Subcutaneous abdominal adipose tissue (tissue), 5 donors: ENCODE data around the gene COPG2.
"Not testable (repeated sequence)": the region's sequence is repeated elsewhere in the genome, so short reads cannot be mapped to it uniquely, and the experiment has no call there.

Experiments
- H3K27ac ChIP-seq: one replicate; pipeline ENCODE4 v1.7.0; 2013; ENCODE audit warnings: low read depth, mild to moderate bottlenecking, inconsistent platforms, low read length, moderate library complexity
- H3K27me3 ChIP-seq, 5 donors: one replicate each; pipeline ENCODE4 v1.7.0; 2013; ENCODE audit warnings: low read length in 5 of 5, inconsistent platforms in 1 of 5; ENCODE audit not compliant: control insufficient read depth in 5 of 5, insufficient read depth in 4 of 5
- H3K36me3 ChIP-seq, 5 donors: one replicate each; pipeline ENCODE4 v1.7.0; 2013; ENCODE audit warnings: low read length in 5 of 5; ENCODE audit not compliant: control insufficient read depth in 5 of 5, insufficient read depth in 5 of 5
- H3K4me1 ChIP-seq, 5 donors: one replicate each; pipeline ENCODE4 v1.7.0; 2013; ENCODE audit warnings: low read length in 5 of 5, mild to moderate bottlenecking in 3 of 5, moderate library complexity in 1 of 5; ENCODE audit not compliant: control insufficient read depth in 5 of 5, insufficient read depth in 5 of 5
- H3K4me3 ChIP-seq, 5 donors: one replicate each; pipeline ENCODE4 v1.7.0; 2013; ENCODE audit warnings: low read length in 5 of 5, low read depth in 1 of 5
- H3K9ac ChIP-seq, 5 donors: one replicate each; pipeline ENCODE4 v1.7.0; 2013; ENCODE audit warnings: low read length in 5 of 5, mild to moderate bottlenecking in 4 of 5, moderate library complexity in 3 of 5
- H3K9me3 ChIP-seq, 5 donors: one replicate each; pipeline ENCODE4 v1.7.0; 2013; ENCODE audit warnings: low read length in 5 of 5; ENCODE audit not compliant: control insufficient read depth in 5 of 5
- donor health status: healthy.
- donor health status: healthy.
- donor health status: healthy.
- donor health status: healthy.
- donor health status: healthy.

Gene COPG2

GRCh38 chr7:130543487-130544010 lies 125.0 kb downstream of the COPG2 start:
- Histone ChIP-seq H3K27me3 (no peaks in the 10 kb centered on the region), H3K9ac (no peak overlapping the region), H3K36me3 (peaks cover 34 to 60% (median 47%) of the 10 kb centered on the region in 5 donors), H3K4me1 (peaks cover 0 to 5% (median 0%) of the 10 kb centered on the region in 5 donors), H3K9me3 (no peaks in the 10 kb centered on the region), H3K27ac (no peak overlapping the region), H3K4me3 (no peak overlapping the region)

GRCh38 chr7:130542297-130542696 lies 126.3 kb downstream of the COPG2 start:
- not testable (repeated sequence) for H3K9ac ChIP-seq, H3K4me1 ChIP-seq, H3K27ac ChIP-seq, H3K9me3 ChIP-seq, H3K27me3 ChIP-seq, H3K4me3 ChIP-seq
- H3K36me3 ChIP-seq = peaks cover 23 to 58% (median 41%) of the 10 kb centered on the region in 5 donors

- H3K27ac ChIP-seq, H3K27me3 ChIP-seq: not testable (repeated sequence)
Measured at GRCh38 chr7:130541287-130541686, 127.3 kb downstream of the COPG2 start.

GRCh38 chr7:130537894-130538293 lies 130.7 kb downstream of the COPG2 start:
- H3K9me3 ChIP-seq, H3K9ac ChIP-seq, H3K4me1 ChIP-seq, H3K27ac ChIP-seq, H3K27me3 ChIP-seq, H3K4me3 ChIP-seq: not testable (repeated sequence)
- peaks cover 0 to 64% (median 41%) of the 10 kb centered on the region in 5 donors for H3K36me3 ChIP-seq

More at GRCh38 chr7:130541287-130541686, 127.3 kb downstream of the COPG2 start:
- not testable (repeated sequence) for H3K4me1 ChIP-seq, H3K9me3 ChIP-seq, H3K4me3 ChIP-seq, H3K9ac ChIP-seq
- H3K36me3 ChIP-seq = peaks cover 17 to 56% (median 39%) of the 10 kb centered on the region in 5 donors

GRCh38 chr7:130529417-130529816 lies 139.1 kb downstream of the COPG2 start:
- Histone ChIP-seq H3K9me3 (no peaks in the 10 kb centered on the region), H3K9ac (no peak overlapping the region), H3K4me1 (peaks cover 0 to 10% (median 6%) of the 10 kb centered on the region in 5 donors), H3K27ac (no peak overlapping the region), H3K36me3 (peaks cover 0 to 61% (median 49%) of the 10 kb centered on the region in 5 donors), H3K27me3 (no peaks in the 10 kb centered on the region), H3K4me3 (no peak overlapping the region)

GRCh38 chr7:130527752-130528355 lies 140.7 kb downstream of the COPG2 start:
- not testable (repeated sequence) for H3K27ac ChIP-seq, H3K4me1 ChIP-seq, H3K27me3 ChIP-seq, H3K9ac ChIP-seq, H3K4me3 ChIP-seq, H3K9me3 ChIP-seq
- peaks cover 0 to 56% (median 42%) of the 10 kb centered on the region in 5 donors for H3K36me3 ChIP-seq

GRCh38 chr7:130524628-130525027 lies 143.9 kb downstream of the COPG2 start:
- H3K4me1 ChIP-seq = peaks cover 0 to 8% (median 4%) of the 10 kb centered on the region in 5 donors
- H3K9ac ChIP-seq = no peak overlapping the region
- peaks cover 24 to 39% (median 34%) of the 10 kb centered on the region in 5 donors for H3K36me3 ChIP-seq
- no peaks in the 10 kb centered on the region for H3K27me3 ChIP-seq
- H3K4me3 ChIP-seq = no peak overlapping the region
- no peak overlapping the region for H3K27ac ChIP-seq
- no peaks in the 10 kb centered on the region for H3K9me3 ChIP-seq

GRCh38 chr7:130523519-130524125 lies 144.9 kb downstream of the COPG2 start:
- H3K4me1 ChIP-seq, H3K27ac ChIP-seq, H3K4me3 ChIP-seq, H3K9ac ChIP-seq, H3K9me3 ChIP-seq, H3K27me3 ChIP-seq: not testable (repeated sequence)
- H3K36me3 ChIP-seq = peaks cover 25 to 37% (median 27%) of the 10 kb centered on the region in 5 donors

- Histone ChIP-seq H3K9ac (no peak overlapping the region), H3K4me1 (no peaks in the 10 kb centered on the region), H3K9me3 (no peaks in the 10 kb centered on the region), H3K4me3 (no peak overlapping the region), H3K27ac (no peak overlapping the region), H3K27me3 (no peaks in the 10 kb centered on the region), H3K36me3 (peaks cover 20 to 37% (median 32%) of the 10 kb centered on the region in 5 donors)
Measured at GRCh38 chr7:130521258-130521951, 147.1 kb downstream of the COPG2 start.
